ENCODE measurements around the gene USHBP1. TPM values are rescaled to one million over a fixed set of nuclear protein-coding genes. Genes with fewer than 3 reads are reported as not detected.
A peak's percentile ranks its signal among the peaks of the same experiment; 100 is the strongest.

USHBP1 gene
- total RNA-seq, 1 donor from 2014 or later: not detected

DNA sequence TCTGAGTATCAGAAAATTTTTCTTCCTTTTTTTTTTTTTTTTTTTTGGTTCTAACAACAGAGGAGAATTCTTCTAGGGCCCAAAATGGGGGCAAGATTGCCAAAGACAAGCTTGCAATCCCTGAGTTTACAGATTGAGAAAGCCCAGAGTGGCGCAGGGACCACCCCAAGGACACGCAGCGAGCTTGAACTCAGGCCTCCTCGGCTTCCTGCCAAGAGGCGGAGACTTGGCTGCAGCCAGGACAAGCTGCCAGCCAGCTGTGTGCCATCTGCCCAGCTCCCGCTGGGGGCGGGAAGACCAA is 40.6 kb upstream of the USHBP1 start:
- no peaks in the 10 kb centered on the region for H3K9me3 Mint-ChIP-seq
- H3K27me3 Mint-ChIP-seq (ENCODE audit: low read depth): no peaks in the 10 kb centered on the region
- TF ChIP-seq, protein P1, sequence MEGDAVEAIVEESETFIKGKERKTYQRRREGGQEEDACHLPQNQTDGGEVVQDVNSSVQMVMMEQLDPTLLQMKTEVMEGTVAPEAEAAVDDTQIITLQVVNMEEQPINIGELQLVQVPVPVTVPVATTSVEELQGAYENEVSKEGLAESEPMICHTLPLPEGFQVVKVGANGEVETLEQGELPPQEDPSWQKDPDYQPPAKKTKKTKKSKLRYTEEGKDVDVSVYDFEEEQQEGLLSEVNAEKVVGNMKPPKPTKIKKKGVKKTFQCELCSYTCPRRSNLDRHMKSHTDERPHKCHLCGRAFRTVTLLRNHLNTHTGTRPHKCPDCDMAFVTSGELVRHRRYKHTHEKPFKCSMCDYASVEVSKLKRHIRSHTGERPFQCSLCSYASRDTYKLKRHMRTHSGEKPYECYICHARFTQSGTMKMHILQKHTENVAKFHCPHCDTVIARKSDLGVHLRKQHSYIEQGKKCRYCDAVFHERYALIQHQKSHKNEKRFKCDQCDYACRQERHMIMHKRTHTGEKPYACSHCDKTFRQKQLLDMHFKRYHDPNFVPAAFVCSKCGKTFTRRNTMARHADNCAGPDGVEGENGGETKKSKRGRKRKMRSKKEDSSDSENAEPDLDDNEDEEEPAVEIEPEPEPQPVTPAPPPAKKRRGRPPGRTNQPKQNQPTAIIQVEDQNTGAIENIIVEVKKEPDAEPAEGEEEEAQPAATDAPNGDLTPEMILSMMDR (IDR thresholded peaks at IDR 0.05; ENCODE audit: unreplicated experiment): no peak
- H3K4me1 Mint-ChIP-seq: peaks cover 38% of the 10 kb centered on the region
- DNase-seq (ENCODE audit: low spot score in 2 of 2, unreplicated experiment in 2 of 2): no peak
- H3K4me3 Mint-ChIP-seq: peak overlapping the region; percentile 90
- peak overlapping the region; percentile 95 for H3K27ac Mint-ChIP-seq
- no peaks in the 10 kb centered on the region for H3K36me3 Mint-ChIP-seq

DNA sequence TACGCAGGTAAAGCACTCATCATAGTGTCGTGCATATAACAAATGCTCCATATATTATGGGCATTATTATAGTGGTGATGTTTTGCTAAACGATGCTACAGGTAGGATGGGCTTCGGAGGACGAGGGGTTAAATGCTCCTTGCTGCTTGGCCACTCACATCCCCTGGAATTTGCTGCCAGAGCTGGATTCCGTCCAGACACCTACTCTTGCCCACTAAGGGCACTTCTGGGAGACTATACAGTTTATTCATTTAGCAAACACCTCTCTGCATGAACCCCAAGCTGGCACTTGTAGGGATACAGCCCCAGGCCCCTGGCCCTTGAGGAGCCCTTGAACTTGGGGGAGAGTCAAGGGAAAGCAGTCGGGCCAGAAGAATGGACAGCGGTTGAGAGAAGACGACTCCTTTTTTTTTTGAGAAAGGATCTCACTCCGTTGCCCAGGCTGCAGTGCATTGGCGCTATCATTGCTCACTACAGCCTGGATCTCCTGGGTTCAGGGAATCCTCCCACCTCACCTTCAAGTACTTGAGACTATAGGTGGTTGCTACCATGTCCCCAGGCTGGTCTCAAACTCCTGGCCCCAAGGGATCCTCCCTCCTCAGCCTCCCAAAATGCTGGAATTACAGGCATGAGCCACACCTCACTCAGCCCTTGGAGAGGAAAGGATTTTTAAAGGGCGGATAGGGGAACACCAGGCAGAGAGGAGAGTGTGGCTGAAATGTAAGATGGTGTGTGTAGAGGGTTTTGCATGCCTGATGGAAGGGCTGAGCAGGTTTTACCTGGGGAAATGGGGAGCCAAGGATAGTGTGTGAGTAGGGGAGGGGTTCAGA is 40.1 kb upstream of the USHBP1 start:
- no peak for DNase-seq (ENCODE audit: low spot score in 2 of 2, unreplicated experiment in 2 of 2)
- TF ChIP-seq, protein P1 (IDR thresholded peaks at IDR 0.05; ENCODE audit: unreplicated experiment): no peak
- H3K27me3 Mint-ChIP-seq (ENCODE audit: low read depth): no peaks in the 10 kb centered on the region
- peak overlapping the region; percentile 81 for H3K27ac Mint-ChIP-seq
- peak overlapping the region; percentile 90 for H3K4me3 Mint-ChIP-seq
- no peaks in the 10 kb centered on the region for H3K36me3 Mint-ChIP-seq
- peaks cover 36% of the 10 kb centered on the region for H3K4me1 Mint-ChIP-seq
- no peaks in the 10 kb centered on the region for H3K9me3 Mint-ChIP-seq

DNA sequence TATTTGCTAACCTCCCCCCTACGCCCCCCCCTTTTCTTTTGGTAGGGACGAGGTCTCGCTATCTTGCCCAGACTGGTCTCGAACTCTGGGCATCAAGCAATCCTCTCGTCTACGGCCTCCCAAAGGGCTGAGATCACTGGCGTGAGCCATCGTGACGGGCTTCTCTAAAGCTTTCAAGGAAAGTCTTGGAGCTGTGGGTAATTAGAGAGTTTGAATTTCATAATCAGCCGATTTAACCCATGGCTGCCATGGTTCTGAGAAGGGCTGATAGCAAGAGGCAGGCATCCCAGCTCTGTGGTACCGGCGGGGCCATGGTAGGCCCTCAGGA is 39.4 kb upstream of the USHBP1 start:
- peak overlapping the region; percentile 75 for H3K4me3 Mint-ChIP-seq

DNA sequence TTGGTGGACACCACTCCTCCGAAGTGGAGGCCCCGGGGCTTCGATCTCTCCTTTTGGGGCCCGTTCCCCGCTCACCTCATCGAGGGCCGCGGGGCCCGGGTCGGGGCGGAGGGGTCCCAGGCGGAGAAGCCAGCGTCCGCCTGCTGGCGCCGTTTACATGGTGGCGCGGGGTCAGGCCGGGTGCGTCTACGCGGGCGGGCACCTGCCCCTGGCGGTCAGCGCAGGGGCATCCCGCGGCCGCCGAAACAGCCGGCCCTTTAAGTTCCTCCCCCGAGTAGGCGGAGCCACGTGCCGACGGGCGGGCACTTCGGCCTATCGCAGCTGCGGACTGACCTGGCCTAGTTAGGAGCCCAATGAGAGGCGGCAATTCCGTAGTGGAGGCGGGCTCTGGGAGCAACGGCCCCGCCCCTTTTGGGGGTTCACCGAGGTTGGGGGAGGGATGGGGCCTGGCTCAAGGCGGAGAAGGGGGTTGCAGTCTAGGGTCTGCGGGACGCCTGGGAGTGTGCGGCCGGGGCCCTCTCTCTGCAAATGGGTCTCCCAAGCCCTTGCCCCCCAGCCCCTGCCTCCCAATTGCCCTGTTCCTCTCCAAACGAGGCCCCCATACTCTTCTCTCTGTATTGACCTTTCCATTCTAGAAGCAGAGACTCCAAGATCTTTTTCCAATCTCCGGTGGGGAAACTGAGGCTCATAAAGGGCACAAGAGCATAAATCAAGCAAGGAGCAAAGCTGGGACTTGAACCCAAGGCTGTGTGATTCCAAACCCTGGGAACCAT is 38.8 kb upstream of the USHBP1 start, which contains the start of gene ABHD8:
ABHD8 (minus strand) TSS at position 259 of the 773 bp plus-strand sequence. CDS start 1,809 bp downstream, outside the sequence.
- DNase-seq (ENCODE audit: low spot score in 2 of 2, unreplicated experiment in 2 of 2): peak; percentile 89 to 97
- TF ChIP-seq, protein P1 (IDR thresholded peaks at IDR 0.05; ENCODE audit: unreplicated experiment): peak; percentile 56
- peak within 1 kb of the TSS; percentile 66 for H3K27ac Mint-ChIP-seq

More for the DNA sequence above, 39.4 kb upstream of the USHBP1 start:
- Mint-ChIP-seq H3K9me3 (no peaks in the 10 kb centered on the region), H3K27me3 (ENCODE audit: low read depth) (no peaks in the 10 kb centered on the region), H3K36me3 (no peaks in the 10 kb centered on the region), H3K4me1 (peaks cover 30% of the 10 kb centered on the region), H3K27ac (peak overlapping the region; percentile 53)
- no peak for DNase-seq (ENCODE audit: low spot score in 2 of 2, unreplicated experiment in 2 of 2)
- TF ChIP-seq, protein P1 (IDR thresholded peaks at IDR 0.05; ENCODE audit: unreplicated experiment): no peak

DNA sequence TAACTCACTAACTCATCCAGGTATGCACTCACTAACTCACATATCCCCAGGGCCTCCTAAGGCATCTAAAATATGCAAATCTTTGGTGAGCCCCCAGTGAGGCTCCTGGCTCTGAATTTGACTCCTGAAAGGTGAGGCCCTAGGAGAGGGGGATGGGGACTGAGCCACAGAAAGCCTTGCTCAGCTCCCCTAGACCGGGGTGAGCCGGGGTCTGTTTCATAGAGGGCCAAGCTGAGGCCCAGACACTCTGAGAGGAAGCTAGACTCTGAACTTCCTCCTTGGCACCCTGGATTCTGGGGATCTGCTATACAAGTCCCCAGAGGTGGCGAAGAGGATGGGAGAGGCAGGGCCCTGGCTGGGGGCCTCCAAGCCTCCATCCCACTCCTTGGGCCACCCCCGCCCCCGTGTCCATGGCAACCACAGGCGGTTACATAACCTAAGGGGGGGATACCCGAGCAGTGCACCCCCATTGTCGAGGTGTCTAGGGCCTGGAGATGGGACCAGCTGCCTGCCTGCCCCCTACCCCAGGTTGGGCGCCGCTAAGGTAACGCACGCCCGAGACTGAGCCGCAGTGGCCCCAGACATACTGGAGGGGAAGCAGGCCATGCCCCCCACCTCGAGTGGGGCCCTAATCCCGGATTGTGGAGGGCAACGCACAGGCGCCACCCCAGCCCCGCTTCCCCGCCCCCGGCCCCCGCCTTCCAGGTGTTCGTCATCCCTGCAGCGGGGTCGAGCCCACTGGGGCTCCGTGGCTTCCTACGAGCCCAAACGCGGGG is 38.0 kb upstream of the USHBP1 start:
- H3K27me3 Mint-ChIP-seq (ENCODE audit: low read depth): no peaks in the 10 kb centered on the region
- H3K27ac Mint-ChIP-seq: peak overlapping the region; percentile 66
- DNase-seq (ENCODE audit: low spot score in 2 of 2, unreplicated experiment in 2 of 2): peak in 1 of 2 experiments; percentile 49
- TF ChIP-seq, protein P1 (IDR thresholded peaks at IDR 0.05; ENCODE audit: unreplicated experiment): no peak
- H3K9me3 Mint-ChIP-seq: no peaks in the 10 kb centered on the region
- peaks cover 25% of the 10 kb centered on the region for H3K4me1 Mint-ChIP-seq
- peaks cover 5% of the 10 kb centered on the region for H3K36me3 Mint-ChIP-seq
- H3K4me3 Mint-ChIP-seq: peak overlapping the region; percentile 75

More for the DNA sequence above, 38.8 kb upstream of the USHBP1 start, which contains the start of gene ABHD8:
- H3K4me3 Mint-ChIP-seq: peak within 1 kb of the TSS; percentile 75
- no peaks in the 10 kb centered on the region for H3K9me3 Mint-ChIP-seq
- H3K4me1 Mint-ChIP-seq: peaks cover 30% of the 10 kb centered on the region
- peaks cover 1% of the 10 kb centered on the region for H3K36me3 Mint-ChIP-seq
- H3K27me3 Mint-ChIP-seq (ENCODE audit: low read depth): no peaks in the 10 kb centered on the region

Data from mesothelial cell of epicardium (in vitro differentiated cells).